ENCODE data around the gene FUT8.

GRCh38 chr14:65501328-65501727 is 88.8 kb downstream of the FUT8 start:
- TF ChIP-seq CTCF (IDR thresholded peaks at IDR 0.05) (no peak), EZH2 (IDR thresholded peaks at IDR 0.05) (no peak), EZH2phosphoT487 (IDR thresholded peaks at IDR 0.05) (no peak)

Measured in neural progenitor cell (in vitro differentiated cells).